Measurements from ENCODE around the gene CCL15. TPM values are rescaled to one million over a fixed set of nuclear protein-coding genes. Genes with fewer than 3 reads are reported as not detected.
"Not testable (repeated sequence)": the region's sequence is repeated elsewhere in the genome, so short reads cannot be mapped to it uniquely, and the experiment has no call there.

CCL15 gene
- total RNA-seq, 1 donor from 2014 or later = not detected

DNA sequence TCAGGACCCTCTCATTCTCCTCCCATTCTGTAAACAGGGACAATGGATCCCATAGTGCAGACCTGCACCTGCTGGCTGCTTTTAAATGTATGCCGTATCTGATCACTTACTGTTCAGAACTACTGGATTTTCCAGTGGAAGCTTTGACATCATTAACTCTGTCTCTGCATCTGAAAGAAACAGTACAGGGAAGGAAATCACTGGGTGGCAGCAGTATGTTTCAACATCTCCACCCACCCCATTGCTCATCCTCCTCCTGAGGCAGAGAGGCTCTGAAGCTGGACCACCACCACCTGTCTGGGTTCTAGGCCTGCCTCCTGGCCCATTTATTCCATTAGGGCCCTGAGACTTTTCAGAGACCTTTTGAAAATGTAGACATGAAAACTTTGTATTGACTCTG, 2.6 kb downstream of the CCL15 start:
- DNase-seq (ENCODE audit: low spot score) = no peak
- intact Hi-C loops (cut with DNase I) = no loop called here
- no peak for ATAC-seq

DNA sequence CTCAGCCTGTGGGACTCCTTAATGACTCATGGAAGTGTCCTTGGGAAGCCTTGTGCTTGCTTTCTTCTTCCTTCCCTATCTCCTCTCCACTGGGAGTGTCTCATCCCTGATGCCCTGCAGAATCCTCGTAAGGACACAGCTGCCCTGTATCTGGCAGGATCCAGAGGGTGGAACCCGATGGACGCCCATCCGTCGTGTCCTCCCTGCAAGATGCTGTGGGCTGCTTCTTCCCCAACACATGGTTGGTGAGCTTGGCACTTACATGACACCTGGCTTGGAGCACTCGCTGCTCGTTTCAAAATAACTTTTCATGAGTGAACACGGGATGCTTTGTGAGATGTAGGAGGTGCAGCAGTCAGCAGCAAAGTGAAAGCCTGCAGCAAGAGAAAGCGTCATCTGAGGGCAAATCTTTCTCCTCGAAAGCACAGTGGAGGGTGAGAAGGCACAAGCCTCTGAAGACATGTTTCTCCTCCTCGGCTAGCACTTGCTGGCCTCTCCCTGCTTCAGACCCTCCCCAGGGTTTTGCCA, 3.3 kb downstream of the CCL15 start:
- intact Hi-C loops (cut with DNase I) = no loop called here
- no peak for DNase-seq (ENCODE audit: low spot score)
- no peak for ATAC-seq

DNA sequence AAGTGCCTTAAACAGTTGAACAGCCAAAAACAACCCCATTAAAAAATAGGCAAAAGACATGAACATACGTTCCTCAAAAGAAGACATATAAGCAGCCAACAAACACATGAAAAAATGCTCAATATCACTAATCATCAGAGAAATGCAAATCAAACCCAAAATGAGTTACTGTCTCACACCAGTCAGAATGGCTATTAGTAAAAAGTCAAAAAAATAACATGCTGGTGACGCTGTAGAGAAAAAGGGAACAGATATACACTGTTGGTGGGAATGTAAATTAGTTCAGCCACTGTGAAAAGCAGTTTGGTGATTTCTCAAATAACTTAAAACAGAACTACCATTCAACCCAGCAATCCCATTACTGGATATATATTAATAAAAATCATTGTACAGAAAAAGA, 6.0 kb downstream of the CCL15 start:
- DNase-seq (ENCODE audit: low spot score); ATAC-seq; intact Hi-C loops (cut with DNase I): not testable (repeated sequence)

DNA sequence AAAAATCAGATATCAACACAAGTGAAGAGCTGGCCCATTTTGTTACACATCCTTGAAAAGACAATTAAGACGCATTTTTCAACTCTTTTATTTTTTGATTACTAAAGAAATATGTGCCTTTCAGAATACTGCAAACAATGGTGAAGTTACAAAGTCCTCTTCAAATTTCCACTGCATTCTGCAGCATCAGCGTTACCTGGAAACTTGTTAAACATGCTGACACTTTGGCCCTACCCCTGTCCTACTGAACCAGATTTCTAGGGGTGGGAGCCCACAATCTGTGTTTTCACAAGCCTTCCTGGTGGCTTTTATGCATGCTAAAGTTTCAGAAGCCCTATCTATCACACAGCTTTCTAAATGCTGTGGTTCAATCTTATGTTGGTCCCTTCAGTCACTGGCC, 10.3 kb downstream of the CCL15 start:
- ATAC-seq (no peak), DNase-seq (ENCODE audit: low spot score) (no peak)

DNA sequence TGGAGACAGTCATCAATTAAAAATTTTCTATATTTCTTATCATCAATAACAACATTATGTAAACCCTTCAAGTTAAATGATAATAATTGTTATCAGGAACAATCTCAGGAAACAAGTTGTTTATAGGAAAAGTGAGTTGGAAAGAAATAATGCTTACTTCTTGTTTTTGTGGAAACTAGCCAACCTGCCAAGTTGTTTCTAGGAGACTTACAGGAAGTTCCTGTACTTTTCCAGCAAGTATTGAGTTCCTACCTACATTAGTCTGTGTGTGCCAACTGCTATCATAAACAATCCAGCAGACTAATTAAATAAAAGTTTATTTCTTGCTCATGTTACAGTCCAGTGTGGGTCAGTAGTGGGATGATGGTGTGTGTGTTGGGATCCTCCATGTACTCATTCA, 13.2 kb downstream of the CCL15 start:
- DNase-seq (ENCODE audit: low spot score) = no peak
- no peak for ATAC-seq
- intact Hi-C loops (cut with DNase I) = no loop called here

More for the DNA sequence above, 10.3 kb downstream of the CCL15 start:
- intact Hi-C loops (cut with DNase I) = no loop called here

DNA sequence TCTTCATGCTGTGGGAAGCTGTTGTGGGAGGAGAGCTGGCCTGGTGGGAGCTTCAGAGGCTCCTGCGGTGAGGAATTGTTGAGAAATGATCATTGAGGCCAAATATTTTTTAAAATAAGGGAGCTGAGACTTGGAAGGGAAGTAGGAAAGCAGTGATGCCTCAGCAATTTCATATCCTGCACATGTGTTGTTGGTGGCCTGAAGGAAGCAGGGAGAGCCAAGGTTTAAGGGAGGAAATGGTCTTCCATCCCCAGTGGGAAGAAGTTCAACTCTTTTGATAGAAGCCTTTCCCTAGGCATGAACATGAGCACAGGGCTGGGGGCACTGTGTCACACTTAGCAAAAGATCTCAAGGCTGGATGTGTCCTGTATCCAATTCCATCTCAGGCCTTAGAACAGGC, 14.7 kb downstream of the CCL15 start, which contains the start of gene CCL14:
TSS of gene CCL14 (minus strand) at position 87 of the 400 bp plus-strand sequence. CDS start at position 7, 80 bp downstream.
- ATAC-seq = no peak
- DNase-seq (ENCODE audit: low spot score) = no peak
- intact Hi-C loops (cut with DNase I) = no loop called here

DNA sequence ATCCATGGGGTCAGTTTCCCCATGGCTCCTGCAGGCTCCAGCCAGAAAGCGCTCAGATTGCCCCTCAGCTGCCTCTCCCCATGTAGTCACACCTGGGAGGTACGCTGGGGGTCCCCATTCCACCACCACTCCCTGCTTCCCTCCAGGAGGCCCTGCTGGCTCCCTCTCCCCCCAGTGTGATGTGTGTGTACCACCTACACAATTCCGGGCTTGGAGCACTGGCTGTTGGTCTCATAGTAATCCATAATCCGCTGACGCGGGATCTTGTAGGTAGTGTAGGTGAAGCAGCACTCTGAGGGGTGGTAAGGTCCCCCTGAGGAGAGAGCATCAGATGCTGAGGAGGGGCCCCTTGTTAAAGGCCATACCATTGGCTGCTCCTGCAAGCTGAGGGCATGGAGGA, 17.2 kb downstream of the CCL15 start:
- ATAC-seq (no peak), DNase-seq (ENCODE audit: low spot score) (no peak)
- intact Hi-C loops (cut with DNase I) = no loop called here

DNA sequence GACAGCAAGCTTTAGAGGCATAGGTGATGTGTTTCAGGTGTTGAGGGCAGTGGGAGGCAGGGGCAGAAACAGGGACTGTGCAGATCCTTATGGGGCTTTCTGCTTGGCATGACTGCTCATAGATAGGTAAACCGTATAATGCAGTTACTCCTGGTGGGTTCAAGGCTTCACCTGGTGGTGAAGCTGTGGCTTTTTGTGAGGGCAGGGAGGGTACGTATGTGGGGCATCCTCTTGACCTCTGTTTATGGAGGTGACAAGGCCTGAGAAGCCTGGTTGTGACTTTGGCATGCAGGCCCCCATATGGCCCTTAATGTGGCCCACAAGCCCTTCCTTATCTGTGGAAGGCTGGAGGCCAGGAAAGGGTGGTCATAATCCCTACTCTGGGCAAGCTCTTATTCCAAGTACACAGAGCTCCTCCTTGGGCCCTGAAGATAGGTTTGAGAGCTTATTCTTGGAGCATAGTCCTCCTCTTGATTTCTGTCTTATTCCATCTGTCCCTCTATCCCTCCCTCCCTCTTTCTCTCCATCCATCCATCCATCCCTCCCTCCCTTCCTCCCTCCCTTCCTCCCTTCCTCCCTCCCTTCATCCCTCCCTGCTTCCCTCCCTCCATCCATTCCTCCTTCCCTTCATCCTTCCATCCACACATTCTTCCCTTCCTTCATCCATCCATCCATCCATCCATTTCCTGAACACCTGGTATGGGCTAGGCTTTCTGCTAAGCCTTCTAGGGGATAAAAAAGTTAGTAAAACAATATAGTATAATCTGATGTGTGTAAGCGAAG, 18.8 kb downstream of the CCL15 start:
- ATAC-seq = no peak
- DNase-seq (ENCODE audit: low spot score) = no peak
- intact Hi-C loops (cut with DNase I) = no loop called here

DNA sequence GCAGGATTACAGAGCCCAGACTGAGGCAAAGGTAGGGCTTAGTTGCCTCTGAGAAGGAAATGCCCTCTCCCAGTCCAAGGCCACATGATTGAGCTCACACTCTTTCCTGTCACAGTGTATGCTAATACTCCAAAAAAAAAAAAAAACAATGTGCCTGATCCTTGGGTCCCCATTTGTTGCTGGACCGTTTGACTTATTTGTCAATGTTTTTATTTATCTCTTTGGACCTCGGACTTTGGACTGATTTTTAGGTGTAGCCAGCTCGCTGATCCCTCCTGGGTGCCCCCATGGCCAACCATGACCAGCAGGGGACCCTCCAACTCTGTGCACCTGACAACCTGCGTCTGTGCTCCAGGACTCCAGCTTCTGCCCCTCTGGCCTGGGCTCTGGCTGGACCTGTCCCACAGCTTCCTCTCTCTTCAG, 19.4 kb downstream of the CCL15 start:
- intact Hi-C loops (cut with DNase I) = no loop called here
- ATAC-seq = no peak

DNA sequence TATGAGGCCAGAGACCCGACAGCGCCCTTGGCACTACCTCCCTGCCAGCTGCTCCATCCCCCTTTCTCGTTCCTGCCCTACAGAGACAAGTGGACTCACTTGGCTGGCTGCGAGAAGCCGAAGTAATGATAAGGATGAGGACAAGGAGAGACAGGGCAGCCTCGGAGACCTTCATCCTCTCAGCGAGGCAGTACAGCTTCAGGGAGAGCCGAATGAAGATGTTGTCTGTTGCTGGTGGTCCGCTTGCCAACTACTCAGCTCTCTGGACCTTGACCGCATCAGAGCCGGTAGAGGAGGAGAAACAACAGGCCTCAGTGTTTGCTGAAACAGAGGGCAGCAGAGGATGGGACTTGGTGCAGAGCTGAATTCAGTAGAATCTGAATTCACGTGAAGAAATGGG, 20.1 kb downstream of the CCL15 start, which contains the start of gene CCL16:
TSS of gene CCL16 (minus strand) at position 252 of the 400 bp plus-strand sequence. CDS start at position 175, 77 bp downstream.
- intact Hi-C loops (cut with DNase I) = no loop called here

More for the DNA sequence above, 19.4 kb downstream of the CCL15 start:
- no peak for DNase-seq (ENCODE audit: low spot score)

DNA sequence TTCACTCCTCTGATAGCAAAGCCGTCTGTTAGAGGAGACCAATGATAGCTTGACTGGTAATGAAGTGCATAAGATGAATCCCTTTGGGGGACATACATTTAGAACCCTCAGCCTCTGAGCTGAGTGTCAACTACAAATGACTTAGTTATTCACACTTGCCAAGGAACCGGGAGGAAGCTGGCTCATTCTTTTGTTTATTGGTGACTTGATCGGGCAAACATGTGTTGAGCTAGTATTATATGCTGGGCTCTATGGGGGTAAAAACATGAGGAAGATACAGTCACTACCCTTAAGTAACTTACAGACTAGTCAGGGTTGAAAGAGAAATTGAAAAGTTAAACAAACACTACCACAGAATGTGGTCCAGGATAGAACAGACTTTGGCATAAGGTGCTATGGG, 23.0 kb downstream of the CCL15 start:
- intact Hi-C loops (cut with DNase I) = loop anchor here (10.0 kb wide), 1 partner anchor 176 kb away; no protein-coding TSS in a partner anchor
- ATAC-seq (no peak), DNase-seq (ENCODE audit: low spot score) (no peak)

More for the DNA sequence above, 20.1 kb downstream of the CCL15 start, which contains the start of gene CCL16:
- ATAC-seq (no peak), DNase-seq (ENCODE audit: low spot score) (no peak)

DNA sequence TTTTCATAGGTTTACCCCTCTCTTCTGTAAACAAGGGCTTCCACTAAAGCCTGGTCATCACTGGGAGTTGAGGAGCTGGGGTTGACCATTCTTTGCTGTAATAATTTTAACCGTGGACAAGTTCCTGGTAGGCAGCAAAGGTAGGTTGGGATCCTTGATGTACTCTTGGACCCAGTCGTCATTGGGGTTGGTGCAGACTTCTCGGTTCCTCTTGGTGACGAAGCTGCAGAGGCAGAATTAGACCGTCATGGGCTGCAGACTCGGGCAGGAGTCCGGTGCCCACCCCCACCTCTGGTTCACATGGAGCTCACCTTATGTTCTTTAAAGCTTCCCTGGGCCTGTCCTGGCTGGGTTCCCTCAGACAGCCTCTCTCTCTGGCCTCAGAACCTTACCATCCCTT, 23.8 kb downstream of the CCL15 start:
- DNase-seq (ENCODE audit: low spot score) (no peak), ATAC-seq (no peak)
- intact Hi-C loops (cut with DNase I) = loop anchor here (10.0 kb wide), 1 partner anchor 177 kb away; no protein-coding TSS in a partner anchor

DNA sequence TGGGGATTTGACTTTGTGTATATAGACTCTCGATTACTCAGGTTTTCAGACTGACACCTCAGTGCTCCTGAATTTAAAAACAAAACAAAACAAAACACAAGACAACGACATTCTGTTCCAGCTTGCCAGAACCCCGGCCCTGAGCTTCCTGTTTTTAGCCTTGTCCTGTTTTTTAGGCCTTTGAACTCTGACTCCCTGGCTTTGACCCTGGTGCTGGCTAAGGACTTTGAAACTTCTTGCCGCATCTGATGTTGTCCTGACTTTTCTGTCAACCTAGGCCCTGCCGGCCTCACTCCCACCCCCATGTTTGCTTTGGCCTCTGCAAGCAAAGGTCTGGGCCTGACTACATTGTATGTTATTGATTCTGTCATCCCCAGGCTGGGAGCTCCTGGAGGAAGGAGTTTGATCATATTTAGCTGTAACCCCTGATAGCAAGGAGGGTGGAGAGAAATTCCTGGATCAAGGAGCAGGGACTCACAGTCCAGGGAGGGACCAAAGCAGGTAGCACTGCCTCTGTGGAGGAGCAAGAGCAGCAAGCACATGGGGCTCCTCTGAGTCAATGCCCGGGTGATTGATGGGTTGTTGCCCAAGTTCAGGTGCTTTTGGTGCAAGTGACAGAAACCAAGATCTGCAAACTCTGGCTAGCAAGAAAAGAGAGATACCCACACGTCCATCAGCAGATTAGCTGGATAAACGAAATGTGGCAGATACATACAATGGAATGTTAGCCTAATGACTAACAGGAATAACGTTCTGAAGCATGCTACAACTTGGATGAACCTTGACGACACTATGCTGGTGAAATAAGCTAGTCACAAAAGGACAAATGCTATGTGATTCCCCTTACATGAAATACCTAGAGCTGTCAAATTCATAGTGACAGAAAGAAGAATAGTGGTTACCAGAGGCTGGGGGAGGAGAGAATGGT, 27.8 kb downstream of the CCL15 start:
- intact Hi-C loops (cut with DNase I) = loop anchor here (10.0 kb wide), 1 partner anchor 181 kb away; no protein-coding TSS in a partner anchor
- DNase-seq (ENCODE audit: low spot score) (no peak), ATAC-seq (no peak)

DNA sequence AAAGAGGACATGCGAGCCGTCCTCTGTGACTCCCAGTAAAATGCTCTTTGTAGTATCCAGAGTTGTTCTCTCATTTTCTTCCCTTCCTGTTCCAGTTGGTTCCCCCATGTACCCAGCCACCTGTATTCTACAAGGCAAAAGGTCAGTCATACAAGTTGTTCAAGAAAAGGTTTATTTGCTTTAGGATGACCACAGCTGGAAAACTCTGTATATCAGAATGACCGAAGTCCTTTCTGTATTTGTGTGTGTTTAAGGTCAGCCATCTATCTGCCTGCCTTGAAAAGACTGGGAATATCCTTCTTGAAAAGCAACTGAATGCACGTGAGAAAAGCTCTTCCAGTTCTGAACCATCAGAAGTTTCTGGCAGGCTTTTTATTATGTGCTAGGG, 28.4 kb downstream of the CCL15 start:
- intact Hi-C loops (cut with DNase I) = loop anchor here (10.0 kb wide), 1 partner anchor 182 kb away; no protein-coding TSS in a partner anchor

DNA sequence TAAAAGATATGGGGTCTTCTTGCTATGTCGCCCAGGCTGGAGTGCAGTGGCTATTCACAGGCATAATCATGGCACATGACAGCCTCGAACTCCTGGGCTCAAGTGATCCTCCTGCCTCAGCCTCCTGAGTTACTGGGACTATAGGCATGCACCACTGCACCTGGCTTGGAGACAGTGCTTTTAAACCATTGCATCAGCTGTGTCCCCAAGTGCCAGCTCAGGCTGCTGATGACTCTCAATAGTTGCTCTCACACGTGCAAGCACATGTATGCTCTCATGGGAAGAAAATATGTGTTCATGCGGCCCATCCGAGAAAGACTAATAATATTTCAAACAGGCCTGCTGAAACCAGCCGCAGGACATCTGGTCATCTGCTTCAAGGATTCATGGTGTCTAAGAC, 28.8 kb downstream of the CCL15 start:
- ATAC-seq (no peak), DNase-seq (ENCODE audit: low spot score) (no peak)
- intact Hi-C loops (cut with DNase I) = loop anchor here (10.0 kb wide), 1 partner anchor 182 kb away; no protein-coding TSS in a partner anchor

More for the DNA sequence above, 28.4 kb downstream of the CCL15 start:
- DNase-seq (ENCODE audit: low spot score) = no peak
- ATAC-seq = no peak

DNA sequence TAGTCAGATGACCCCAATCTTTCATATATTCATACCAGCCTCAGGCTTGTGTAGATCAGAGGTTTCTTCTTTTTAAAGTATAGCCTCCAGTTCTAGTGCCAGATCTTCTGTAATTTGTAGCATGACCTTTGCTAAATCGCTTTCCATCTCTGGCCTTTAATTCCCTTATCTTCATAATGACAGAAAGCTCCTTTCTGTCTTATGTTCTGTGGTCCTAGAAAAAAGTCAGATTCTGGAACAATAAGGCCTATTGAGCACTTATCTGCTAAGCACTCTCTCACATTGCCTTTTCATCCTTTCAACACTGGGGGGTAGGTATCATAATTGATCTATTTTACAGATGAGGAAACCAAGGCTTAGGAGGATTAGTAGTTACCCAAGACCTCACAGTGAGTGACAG, 29.3 kb downstream of the CCL15 start:
- intact Hi-C loops (cut with DNase I) = loop anchor here (10.0 kb wide), 1 partner anchor 183 kb away; no protein-coding TSS in a partner anchor
- no peak for ATAC-seq

DNA sequence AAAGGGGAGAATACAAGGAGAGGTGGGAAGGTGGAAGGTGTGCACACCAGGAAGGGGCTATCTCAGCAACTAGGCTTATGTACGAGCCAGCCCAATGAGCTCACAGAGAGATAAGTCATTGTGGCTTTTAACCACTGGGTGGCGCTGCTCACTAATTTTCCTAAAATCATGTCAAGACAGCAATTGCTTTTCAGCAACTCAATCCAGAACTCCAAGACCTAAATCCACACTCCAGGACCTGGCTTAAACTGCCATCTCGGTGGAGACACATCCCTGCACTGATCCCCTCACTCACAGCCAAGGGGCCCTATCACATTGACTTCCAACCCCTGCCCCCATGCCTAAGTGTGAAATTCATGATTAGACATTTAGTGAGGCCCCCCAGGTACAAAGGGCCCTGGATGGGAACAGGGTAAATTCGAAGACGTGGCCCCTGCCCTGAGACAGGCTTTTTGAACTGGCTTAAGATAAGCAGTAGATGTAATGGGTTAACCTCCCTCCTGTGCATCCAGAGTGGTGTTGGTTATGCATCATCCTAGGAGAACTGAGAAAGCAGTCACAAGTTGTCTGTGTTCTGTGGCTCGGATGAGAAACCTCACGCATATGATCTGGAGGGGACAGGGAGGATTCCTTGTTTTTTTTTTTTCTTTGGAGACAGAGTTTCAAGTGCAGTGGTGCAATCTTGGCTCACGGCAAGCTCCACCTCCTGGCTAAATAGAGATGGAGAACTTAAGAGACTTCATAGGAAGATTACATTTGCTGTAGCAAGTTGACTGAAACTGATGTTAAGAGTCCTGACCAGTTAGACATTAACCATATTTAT, 31.6 kb downstream of the CCL15 start:
- peak; percentile 88 for DNase-seq (ENCODE audit: low spot score)
- peak; percentile 83 for ATAC-seq
- intact Hi-C loops (cut with DNase I) = loop anchor here (10.0 kb wide), 2 partner anchors 185 to 515 kb away; partner anchors contain the start of gene ZNHIT3

More for the DNA sequence above, 29.3 kb downstream of the CCL15 start:
- DNase-seq (ENCODE audit: low spot score) = no peak

DNA sequence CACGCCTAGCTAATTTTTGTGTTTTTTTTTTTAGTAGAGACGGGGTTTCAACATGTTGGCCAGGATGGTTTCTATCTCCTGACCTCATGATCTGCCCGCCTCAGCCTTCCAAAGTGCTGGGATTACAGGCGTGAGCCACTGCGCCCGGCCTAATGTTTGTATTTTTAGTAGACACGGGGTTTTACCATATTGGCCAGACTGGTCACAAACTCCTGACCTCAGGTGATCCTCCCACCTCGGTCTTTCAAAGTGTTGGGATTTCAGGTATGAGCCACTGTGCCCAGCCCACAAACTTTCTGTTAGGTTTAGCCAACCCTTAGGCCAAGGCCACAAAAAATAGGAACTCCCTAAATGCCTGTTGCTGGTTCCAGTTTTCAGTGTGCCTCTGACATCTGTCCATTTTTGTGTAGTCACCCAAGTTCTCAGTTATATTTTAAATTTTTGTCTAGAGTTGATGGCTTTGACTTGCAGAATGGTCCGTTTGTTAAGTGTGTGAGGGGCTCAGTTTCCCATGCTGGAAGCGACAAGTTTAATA, 32.8 kb downstream of the CCL15 start:
- DNase-seq (ENCODE audit: low spot score) = no peak
- ATAC-seq = no peak
- intact Hi-C loops (cut with DNase I) = loop anchor here (10.0 kb wide), 1 partner anchor 516 kb away; the partner anchor contains the start of gene ZNHIT3

Measured in sciatic nerve (tissue), 2 donors.